ENCODE results near the gene PRTN3.

Gene PRTN3

DNA sequence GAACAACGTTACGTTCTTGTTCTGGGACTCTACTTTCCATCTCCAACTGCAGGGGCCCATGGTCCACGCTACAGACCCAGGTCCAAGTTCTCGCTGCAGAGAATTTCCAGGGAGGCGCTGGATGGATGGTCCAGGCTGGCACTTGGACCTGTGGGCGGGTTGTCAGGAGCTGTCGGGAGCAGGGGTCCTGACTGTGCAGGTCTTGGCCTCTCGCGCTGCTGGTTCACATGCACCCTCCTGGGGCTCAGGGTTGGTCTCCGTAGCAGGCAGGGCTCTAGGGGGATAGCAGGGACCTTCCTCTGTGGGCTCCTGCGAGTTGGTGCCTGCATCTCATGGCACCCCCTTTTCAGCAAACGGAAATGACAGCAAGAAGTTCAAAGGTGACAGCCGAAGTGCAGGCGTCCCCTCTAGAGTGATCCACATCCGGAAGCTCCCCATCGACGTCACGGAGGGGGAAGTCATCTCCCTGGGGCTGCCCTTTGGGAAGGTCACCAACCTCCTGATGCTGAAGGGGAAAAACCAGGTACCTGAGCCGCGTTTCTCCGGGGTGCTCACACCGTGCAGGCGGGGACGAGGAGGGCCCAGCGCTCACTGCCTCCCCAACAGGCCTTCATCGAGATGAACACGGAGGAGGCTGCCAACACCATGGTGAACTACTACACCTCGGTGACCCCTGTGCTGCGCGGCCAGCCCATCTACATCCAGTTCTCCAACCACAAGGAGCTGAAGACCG lies 36.9 kb upstream of the PRTN3 start:
- DNase-seq: no peak

DNA sequence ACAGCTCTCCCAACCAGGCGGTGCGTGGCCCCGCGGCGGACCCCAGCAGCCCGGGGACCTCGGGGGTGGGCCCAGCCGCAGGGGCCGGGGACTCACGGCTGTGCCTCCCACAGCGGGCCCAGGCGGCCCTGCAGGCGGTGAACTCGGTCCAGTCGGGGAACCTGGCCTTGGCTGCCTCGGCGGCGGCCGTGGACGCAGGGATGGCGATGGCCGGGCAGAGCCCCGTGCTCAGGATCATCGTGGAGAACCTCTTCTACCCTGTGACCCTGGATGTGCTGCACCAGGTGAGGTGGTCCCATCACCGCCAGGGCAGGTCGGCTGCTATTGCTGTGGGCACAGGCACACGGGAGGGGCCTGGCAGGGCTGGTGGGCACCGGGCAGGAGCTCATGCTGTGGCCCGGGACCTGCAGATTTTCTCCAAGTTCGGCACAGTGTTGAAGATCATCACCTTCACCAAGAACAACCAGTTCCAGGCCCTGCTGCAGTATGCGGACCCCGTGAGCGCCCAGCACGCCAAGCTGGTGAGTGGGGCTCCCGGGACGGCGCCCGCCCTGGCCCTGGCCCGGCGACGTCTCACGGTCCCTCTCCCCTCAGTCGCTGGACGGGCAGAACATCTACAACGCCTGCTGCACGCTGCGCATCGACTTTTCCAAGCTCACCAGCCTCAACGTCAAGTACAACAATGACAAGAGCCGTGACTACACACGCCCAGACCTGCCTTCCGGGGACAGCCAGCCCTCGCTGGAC lies 36.2 kb upstream of the PRTN3 start:
- DNase-seq: no peak

DNA sequence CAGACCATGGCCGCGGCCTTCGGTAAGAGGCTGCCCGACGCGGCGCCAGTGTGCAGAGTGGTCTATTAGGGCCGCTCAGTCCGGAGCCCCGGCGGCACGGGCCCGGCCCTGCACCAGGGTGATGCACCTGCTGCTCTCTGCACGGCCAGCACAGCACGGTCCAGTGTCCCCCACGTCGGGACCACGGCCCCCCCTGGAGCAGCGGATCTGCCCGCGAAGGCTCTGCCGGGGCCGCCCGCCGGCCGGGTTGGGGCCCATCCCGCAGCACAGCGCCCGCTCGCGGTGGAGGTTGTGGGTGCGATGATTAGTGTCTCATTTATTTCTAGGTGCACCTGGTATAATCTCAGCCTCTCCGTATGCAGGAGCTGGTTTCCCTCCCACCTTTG lies 35.6 kb upstream of the PRTN3 start:
- no peak for DNase-seq

DNA sequence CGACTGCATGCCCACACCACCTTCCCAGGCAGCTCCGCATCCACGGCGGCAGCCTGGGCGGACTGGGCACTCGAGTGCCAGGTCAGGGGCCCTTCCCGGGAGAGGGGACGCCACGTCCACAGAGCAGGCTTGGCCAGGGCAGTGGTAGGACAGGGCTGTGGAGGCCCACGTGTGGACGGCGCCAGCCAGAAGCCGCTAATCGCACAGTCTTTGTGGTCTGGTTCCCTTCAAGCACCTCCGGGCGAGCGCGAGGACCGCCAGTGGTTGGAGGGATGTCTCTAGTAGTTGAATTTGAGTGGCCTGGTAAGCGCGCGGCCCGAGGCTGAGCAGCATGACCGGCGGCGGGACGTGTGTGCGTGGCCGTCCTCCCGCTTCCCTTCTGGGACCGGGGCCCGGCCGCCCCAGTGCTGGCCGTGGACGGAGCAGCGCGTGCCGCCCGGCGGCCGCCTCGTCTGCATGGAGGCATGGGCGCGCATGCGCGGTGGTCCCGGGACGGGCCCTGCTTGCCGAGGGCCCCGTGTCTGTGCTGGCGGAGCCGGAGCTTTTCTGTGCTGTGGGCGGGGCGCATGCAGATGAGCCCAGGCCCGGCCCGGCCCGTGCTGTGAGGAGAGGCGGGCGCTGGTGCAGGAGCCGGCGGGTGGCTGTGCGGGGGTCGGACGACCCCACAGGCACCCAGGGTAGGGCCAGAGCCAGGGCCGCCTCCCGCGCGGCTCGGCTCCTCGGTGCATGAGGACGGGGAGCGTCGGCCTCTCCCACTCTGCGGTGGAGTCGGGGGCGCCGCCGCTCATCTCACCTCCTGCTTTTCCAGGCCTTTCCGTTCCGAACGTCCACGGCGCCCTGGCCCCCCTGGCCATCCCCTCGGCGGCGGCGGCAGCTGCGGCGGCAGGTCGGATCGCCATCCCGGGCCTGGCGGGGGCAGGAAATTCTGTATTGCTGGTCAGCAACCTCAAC lies 34.9 kb upstream of the PRTN3 start:
- DNase-seq: no peak

DNA sequence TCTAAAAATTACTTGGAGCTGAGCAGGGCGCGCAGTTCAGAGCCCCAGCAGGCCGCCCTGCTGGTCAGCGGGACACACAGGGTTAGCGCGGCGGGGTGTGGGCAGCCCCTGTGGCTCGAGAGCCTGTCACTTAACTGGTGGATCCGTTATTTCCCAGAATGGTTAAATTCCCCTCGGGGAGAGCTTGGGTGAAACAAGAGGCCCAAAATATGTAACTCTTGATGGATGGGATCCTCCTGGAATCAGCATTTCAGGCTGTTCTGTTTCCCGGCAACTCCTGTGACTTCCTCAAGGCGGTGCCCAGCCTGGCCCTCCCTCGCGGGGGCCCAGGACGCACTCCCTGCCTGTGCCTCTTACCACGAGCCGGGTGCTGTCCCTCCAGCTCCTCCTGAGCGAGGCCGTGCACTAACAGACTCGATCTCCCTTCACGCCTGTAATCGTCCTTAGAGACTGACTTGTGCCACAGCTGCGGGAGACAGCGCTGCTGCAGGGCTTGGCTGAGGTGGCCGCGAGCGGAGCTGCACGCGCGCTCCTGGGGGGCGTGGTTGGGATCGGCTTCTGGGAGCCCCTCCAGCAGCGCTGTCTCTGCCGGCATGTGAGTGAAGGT lies 33.9 kb upstream of the PRTN3 start:
- DNase-seq: no peak

DNA sequence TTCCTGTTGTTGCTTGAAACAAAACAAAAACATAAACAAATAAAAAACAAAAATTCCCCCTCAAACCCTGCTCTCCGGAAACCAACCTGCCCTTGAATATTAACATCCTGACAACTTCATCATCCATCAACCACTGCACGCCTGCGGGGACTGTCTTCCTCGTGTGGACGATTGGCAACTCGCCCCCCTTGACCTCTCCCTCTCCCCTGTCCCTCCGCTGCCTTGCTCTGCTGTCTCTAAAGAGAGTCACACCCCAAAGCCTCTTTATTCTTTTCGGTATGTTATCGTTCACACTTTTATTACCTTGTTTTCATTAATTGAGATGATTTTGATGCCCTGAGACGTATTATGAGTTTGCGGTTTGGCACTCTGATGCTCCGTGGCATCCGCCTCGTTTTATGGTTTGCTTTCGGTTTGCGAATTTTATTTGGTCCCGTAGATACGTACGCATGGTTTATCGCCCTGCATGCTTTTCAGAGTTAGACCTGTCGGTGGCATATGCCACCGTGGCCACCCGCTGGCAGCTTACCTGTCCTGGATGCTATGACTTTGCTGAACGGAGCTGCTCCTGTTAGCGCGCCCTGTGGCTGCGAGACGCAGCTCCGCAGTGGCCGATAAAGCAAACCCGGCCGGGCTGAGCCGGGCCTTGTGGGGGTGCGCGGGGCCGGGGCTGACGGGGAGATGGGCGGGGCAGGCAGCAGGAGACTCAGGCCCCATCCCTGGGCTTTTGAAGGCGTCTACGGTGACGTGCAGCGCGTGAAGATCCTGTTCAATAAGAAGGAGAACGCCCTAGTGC lies 33.0 kb upstream of the PRTN3 start:
- no peak for DNase-seq

DNA sequence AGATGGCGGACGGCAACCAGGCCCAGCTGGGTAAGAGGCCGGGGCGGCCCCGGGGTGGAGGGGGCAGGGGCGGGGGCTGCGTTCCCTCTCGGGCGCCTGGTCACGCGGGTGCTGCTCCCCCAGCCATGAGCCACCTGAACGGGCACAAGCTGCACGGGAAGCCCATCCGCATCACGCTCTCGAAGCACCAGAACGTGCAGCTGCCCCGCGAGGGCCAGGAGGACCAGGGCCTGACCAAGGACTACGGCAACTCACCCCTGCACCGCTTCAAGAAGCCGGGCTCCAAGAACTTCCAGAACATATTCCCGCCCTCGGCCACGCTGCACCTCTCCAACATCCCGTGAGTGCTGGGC lies 32.4 kb upstream of the PRTN3 start:
- DNase-seq: no peak

DNA sequence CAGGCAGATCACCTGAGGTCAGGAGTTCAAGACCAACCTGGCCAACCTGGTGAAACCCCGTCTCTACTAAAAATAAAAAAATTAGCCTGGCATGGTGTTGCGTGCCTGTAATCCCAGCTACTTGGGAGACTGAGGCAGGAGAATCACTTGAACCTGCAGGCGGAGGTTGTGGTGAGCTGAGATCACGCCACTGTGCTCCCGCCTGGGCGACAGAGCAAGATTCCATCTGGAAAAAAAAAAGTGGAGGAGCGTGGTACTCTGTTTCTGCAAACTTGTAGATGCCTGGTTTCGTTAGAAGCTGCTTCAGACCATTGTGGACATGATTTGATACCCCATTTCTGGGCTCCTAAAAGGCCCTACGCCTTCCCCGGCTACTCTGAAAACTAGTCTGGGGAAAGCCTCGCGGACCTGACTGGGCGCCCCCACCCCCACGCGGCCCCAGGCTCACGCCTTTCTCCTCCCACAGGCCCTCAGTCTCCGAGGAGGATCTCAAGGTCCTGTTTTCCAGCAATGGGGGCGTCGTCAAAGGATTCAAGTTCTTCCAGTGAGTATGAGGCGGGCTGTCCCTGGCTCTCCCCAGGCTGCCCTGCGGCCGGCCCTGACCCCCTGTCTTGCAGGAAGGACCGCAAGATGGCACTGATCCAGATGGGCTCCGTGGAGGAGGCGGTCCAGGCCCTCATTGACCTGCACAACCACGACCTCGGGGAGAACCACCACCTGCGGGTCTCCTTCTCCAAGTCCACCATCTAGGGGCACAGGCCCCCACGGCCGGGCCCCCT lies 30.5 kb upstream of the PRTN3 start:
- DNase-seq: no peak

DNA sequence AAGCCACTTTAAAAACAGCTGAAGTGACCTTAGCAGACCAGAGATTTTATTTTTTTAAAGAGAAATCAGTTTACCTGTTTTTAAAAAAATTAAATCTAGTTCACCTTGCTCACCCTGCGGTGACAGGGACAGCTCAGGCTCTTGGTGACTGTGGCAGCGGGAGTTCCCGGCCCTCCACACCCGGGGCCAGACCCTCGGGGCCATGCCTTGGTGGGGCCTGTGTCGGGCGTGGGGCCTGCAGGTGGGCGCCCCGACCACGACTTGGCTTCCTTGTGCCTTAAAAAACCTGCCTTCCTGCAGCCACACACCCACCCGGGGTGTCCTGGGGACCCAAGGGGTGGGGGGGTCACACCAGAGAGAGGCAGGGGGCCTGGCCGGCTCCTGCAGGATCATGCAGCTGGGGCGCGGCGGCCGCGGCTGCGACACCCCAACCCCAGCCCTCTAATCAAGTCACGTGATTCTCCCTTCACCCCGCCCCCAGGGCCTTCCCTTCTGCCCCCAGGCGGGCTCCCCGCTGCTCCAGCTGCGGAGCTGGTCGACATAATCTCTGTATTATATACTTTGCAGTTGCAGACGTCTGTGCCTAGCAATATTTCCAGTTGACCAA lies 29.8 kb upstream of the PRTN3 start:
- no peak for DNase-seq

DNA sequence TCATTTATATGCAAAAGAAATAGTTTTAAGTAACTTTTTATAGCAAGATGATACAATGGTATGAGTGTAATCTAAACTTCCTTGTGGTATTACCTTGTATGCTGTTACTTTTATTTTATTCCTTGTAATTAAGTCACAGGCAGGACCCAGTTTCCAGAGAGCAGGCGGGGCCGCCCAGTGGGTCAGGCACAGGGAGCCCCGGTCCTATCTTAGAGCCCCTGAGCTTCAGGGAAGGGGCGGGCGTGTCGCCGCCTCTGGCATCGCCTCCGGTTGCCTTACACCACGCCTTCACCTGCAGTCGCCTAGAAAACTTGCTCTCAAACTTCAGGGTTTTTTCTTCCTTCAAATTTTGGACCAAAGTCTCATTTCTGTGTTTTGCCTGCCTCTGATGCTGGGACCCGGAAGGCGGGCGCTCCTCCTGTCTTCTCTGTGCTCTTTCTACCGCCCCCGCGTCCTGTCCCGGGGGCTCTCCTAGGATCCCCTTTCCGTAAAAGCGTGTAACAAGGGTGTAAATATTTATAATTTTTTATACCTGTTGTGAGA lies 29.2 kb upstream of the PRTN3 start:
- DNase-seq: no peak

DNA sequence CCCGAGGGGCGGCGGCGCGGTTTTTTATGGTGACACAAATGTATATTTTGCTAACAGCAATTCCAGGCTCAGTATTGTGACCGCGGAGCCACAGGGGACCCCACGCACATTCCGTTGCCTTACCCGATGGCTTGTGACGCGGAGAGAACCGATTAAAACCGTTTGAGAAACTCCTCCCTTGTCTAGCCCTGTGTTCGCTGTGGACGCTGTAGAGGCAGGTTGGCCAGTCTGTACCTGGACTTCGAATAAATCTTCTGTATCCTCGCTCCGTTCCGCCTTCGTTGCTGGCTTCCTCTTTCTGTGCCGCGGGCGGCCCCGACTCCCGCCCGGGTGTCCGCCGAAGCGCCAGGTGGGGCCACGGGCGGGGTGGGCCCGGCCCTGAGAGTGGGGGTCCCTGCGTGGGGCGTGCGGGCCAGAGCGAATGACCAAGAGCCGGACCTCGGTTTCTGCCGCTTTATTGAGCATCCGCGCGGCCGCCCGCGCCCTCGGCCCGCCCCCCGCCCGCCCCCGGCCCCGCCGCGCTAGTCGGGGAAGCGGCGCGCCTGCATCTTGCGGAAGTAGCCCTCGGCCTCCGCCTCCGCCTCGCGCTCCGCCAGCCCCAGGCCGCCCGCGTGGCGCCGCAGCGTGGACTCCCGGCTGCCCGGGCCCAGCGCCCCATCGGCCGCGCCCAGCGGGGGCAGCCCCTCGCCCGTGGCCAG lies 28.6 kb upstream of the PRTN3 start:
- no peak for DNase-seq

DNA sequence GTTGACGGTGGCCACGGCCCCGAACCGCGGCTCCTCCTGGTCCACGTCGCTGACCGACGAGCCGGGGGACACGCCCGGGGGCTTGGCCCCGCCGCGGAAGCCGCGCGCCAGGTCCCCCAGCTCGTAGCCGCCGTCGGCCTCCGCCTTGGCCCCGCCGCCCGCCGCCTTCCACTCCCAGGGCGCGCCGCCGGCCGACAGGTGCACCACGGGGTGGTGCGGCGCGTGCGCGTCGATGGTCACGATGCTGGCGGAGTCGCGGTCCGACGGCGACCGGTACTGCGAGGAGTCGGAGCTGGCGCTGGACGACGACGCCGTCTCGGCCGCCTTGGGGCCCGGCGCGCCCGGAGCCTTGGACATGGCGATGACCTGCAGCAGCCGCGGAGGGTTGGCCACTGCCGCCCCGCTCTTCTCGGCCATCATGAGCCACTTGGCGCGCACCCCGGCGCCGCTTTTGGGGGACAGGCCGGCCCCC lies 28.0 kb upstream of the PRTN3 start:
- no peak for DNase-seq

DNA sequence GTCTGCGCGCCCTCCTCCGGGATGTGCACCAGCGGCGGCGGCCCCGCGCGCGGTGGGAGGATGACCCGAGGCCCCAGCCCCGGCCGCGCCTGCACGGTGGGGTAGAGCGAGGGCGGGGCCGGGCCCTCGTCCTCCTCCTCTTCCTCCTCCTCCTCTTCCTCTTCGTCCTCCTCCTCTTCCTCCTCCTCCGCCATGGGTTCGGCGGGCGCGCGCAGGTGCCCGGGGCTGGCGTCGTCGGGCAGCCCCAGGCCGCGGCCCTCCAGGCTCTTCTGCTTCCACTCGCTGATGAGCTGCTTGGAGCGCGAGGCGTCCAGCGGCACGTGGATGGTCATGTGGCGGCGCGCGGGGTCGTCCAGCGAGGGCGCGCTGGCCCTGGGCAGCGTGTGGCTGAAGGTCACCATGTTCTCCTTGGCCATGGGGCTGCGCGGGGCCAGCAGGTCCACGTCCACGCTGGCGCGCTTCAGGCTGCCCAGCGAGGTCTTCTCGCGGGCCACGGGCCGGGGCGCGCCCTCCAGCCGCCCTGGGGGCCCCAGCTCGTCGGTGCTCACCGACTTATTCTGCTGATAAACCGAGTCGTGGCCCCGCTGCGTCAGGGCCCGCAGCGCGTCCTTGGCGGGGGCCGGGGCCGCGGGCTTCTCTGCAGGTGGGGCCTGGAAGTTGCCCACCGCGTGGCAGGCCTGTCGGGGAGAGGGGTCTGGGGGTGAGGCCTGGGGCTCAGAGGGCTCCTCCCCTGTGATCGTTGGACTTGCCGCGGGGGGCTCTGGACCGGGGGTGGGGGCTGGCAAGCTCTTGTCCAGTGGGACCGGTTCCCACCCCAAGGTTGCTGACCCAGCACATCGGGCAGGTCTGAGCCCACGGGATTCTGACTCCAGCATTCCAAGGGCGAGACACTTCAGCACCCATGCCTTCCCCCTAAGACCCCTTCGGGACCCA lies 27.3 kb upstream of the PRTN3 start:
- no peak for DNase-seq

DNA sequence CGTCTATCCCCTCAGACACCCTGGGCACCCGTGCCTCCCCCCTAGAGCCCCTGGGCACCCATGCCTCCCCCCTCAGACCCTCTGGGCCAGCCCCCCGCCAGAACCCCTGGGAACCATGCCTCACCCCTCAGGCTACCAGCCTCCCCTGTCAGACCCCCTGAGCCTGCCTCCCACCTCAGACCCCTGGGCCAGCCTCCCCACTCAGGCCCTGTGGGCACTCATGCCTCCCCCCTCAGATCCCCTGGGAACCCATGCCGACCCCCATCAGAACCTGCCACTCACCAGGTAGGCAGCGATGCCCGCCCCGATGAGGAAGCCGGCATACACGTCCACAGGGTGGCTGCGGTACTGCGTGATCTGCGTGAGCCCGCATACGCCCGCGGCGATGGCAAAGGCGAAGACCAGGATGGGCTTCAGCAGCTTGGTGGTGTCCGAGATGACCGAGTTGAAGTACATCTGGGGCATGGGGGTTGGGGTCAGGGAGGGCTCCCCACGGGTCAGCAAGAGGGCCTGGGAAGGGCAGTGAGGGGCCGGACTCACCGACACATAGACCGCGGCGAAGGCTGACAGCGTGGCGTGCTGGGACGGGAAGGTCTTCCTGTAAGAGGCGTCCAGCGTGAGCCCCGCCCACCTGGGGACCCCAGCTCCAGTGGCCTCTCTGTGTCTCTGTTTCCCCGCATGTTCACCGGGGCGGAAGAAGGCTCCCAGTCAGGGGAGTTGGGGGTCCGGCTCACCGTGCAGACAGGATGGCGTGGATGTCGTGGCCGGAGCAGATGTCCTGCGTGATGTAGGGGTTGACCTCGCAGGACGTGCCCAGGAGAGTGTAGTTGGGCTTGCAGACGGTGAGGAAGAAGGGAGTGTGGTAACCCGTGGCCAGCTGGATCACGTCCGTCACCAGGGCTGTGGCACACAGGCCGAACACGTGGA lies 26.4 kb upstream of the PRTN3 start:
- no peak for DNase-seq

DNA sequence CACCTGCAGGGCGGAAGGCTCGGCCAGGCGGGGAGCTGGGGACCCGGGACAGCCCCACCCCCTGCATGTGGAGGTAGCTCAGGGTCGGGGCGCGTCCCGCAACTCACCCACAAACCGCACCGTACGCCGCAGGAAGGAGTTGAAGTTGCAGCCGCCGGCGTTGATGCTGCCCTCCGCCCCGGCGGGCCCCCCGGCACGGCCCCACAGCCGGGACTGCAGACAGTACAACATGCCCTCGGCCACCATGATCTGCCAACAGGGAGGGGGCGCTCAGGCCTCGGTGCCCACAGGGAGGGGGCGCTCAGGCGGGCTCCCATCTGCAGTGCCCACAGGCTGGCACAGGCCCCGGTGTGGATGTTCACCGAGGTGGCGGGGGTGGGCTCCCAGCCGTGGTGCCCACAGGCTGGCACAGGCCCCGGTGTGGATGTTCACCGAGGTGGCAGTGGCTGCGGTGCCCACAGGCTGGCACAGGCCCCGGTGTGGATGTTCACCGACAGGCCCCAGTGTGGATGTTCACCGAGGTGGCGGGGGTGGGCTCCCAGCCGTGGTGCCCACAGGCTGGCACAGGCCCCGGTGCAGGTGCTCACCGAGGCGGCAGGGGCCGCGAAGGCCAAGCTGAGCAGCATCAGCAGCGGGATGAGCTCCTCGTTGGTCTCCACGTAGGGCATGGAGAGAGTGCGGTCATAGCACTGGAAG lies 25.6 kb upstream of the PRTN3 start:
- DNase-seq: no peak

DNA sequence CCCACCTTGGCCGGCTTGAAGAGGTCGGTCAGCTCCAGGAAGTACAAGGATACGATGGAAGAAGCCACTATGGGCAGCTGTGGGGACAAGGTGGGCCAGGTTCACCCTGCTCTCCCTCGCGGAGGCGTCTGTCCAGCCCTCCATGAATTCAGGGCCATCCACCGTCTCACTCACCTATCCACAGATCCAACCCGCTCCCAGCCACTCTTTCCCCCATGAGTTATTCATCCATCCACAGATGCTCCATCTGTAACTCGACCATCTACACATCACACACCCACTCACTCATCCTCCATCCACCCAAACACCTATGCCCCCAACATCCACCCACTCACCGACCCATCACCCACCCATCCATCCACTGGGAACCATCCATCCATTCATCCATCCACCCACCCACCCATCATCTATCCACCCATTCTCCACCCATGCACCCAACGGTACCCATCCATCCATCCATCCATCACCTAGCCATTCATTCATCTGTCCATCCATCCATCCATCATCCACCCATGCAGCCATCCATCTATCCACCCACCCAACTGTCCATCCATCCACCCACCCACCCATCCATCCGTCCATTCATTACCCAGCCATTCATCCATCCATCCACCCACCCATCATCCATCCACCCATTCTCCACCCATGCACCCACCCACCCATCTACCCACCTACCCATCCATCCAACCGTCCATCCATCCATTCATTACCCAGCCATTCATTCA lies 24.9 kb upstream of the PRTN3 start:
- no peak for DNase-seq

All from NCI-H2029 treated with DMSO at 0.1 percent for 48 hours (cell line).